Measurements from ENCODE around the gene PBXIP1. TPM values are rescaled to one million over a fixed set of nuclear protein-coding genes. Genes with fewer than 3 reads are reported as not detected.

PBXIP1 gene
- total and polyA plus RNA-seq, 12 donors, result 97.0 to 342 (median 258) TPM

DNA sequence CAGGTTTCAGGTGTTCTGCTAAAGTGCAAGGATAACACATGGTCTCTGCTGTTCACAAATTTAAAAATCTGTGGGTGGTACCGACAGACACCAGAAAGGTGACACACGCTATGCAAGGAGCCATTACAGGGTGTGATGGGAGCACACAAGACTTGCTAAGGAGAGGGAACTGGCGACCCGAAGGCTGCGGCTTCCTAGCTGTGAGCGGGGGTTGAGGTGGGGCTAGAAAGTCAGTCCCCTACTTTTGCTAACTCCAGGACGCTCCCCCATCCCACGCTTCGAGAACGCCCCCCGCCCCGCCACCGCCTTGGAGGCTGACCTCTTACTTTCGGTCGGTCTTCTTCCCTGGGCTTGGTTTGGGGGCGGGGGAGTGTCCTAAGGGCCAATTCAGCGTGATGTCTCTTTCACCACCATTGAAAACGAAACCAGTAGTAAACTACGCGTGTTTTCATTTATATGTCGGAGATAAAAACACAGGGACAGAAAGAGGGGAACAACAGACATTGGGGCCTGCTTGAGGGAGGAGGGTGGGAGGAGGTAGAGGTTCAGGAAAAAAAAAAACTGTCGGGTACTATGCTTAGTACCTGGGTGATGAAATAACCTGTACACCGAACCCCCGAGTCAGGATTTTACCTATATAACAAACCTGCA, 19.6 kb upstream of the PBXIP1 start:
- H3K4me3 ChIP-seq, result peak overlapping the region; percentile 1 to 75 (median 36)
- no peaks in the 10 kb centered on the region for H3K9me3 ChIP-seq (replicated peaks in 1 of 3)
- no peaks in the 10 kb centered on the region for H3K36me3 ChIP-seq (replicated peaks in 1 of 2)
- H3K27me3 ChIP-seq, result no peaks in the 10 kb centered on the region
- 0 to 2% (median 1%) methylated on average over 14 to 24 of the region's 24 CpGs for WGBS, 4 donors
- DNase-seq, result peak; percentile 67 to 86 (median 77)
- TF ChIP-seq CTCF (IDR thresholded peaks at IDR 0.05), result no peak
- no peak for TF ChIP-seq POLR2A (IDR thresholded peaks at IDR 0.05)
- intact Hi-C loops (cut with DNase I), result no loop called here
- peaks cover 31 to 40% of the 10 kb centered on the region in 2 donors for H3K4me1 ChIP-seq (replicated peaks in 1 of 2)
- H3K27ac ChIP-seq, result peak overlapping the region; percentile 85 to 100 (median 99)

DNA sequence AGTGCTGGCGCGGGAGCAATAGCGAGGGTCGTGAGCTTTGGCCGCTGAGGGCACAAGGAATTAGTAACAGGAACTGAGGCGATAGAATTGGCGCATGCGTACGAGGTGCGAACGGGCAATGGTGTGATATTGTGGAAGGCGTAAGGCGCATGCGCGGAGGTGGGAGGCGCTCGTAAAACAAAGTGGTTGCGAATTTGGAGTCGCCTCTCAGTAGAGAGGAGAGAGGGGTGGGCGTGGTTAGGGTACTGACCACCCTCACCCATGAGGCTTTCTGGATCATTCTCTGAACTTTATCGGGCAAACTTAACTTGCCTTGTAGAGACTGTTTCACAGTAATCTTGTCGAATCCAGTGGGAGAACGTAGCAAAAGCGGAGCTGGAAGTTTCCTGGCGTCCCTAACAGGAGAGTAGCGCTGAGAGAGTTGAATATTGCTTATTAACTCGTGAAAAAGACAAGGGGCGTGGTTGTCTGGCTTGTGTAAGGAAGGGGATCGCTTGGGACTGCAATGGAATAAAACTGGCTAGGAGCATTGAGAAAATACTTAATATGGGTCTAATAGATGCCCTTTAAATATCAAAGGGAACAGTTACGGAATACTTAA, 19.0 kb upstream of the PBXIP1 start:
- TF ChIP-seq POLR2A (IDR thresholded peaks at IDR 0.05) (peak; percentile 46 to 94), CTCF (IDR thresholded peaks at IDR 0.05) (no peak)
- Histone ChIP-seq H3K36me3 (replicated peaks in 1 of 2) (no peaks in the 10 kb centered on the region), H3K4me1 (replicated peaks in 1 of 2) (peaks cover 37 to 46% of the 10 kb centered on the region in 2 donors), H3K9me3 (replicated peaks in 1 of 3) (no peaks in the 10 kb centered on the region), H3K27me3 (no peaks in the 10 kb centered on the region), H3K4me3 (peak overlapping the region in 3 of 4 donors; percentile 1 to 75 (median 66)), H3K27ac (peak overlapping the region; percentile 85 to 100 (median 99))
- peak; percentile 95 to 98 (median 96) for DNase-seq
- intact Hi-C loops (cut with DNase I), result no loop called here
- WGBS, 4 donors, result 0 to 2% (median 0%) methylated on average over 30 of the region's 30 CpGs

GRCh38 chr1:154974102-154974807, 18.4 kb upstream of the PBXIP1 start, which contains the start of gene CKS1B:
TSS of gene CKS1B (plus strand) at chr1:154974681. CDS start at chr1:154974746, 65 bp downstream.
- H3K27ac ChIP-seq, result peak within 1 kb of the TSS; percentile 93 to 100 (median 99)
- intact Hi-C loops (cut with DNase I), result no loop called here
- DNase-seq, result peak; percentile 96 to 100 (median 99)
- H3K4me3 ChIP-seq, result peak within 1 kb of the TSS; percentile 1 to 75 (median 52)
- no peaks in the 10 kb centered on the region for H3K36me3 ChIP-seq (replicated peaks in 1 of 2)
- WGBS, 4 donors, result 0 to 1% (median 0%) methylated on average over 46 to 47 of the region's 47 CpGs
- H3K4me1 ChIP-seq (replicated peaks in 1 of 2), result peaks cover 39 to 50% of the 10 kb centered on the region in 2 donors
- no peaks in the 10 kb centered on the region for H3K27me3 ChIP-seq
- TF ChIP-seq POLR2A (IDR thresholded peaks at IDR 0.05), result peak; percentile 78 to 80
- no peak for TF ChIP-seq CTCF (IDR thresholded peaks at IDR 0.05)
- no peaks in the 10 kb centered on the region for H3K9me3 ChIP-seq (replicated peaks in 1 of 3)
